Measurements from ENCODE around the gene TBC1D10B.

DNA sequence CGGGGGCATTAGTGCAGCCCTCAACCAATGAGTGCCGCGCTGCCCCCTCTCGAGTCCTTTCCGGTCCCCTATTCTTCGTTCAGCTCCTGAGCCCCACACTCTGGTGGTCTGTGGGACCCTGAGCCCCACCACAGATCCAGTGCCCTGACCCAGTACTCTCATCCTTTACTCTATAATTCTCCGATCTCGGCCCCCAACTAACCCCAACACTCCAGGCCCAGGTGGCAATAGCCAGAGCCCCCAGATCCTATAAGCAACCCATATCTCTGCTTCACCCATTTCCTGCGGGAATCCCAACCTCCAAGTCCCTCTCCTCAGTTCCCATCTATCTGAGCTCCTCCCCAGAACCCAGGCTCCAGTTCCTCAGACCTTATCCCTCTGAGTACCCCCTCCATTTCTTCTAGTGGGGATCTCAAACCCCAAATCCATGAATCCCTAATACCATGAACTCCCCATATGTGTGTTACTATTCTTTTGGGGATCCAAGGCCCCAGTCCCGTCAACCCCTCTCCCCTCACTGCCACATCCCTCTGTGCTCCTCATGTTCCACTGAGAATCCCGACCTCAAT lies 1.0 kb upstream of the TBC1D10B start:
- TF ChIP-seq, protein P1, sequence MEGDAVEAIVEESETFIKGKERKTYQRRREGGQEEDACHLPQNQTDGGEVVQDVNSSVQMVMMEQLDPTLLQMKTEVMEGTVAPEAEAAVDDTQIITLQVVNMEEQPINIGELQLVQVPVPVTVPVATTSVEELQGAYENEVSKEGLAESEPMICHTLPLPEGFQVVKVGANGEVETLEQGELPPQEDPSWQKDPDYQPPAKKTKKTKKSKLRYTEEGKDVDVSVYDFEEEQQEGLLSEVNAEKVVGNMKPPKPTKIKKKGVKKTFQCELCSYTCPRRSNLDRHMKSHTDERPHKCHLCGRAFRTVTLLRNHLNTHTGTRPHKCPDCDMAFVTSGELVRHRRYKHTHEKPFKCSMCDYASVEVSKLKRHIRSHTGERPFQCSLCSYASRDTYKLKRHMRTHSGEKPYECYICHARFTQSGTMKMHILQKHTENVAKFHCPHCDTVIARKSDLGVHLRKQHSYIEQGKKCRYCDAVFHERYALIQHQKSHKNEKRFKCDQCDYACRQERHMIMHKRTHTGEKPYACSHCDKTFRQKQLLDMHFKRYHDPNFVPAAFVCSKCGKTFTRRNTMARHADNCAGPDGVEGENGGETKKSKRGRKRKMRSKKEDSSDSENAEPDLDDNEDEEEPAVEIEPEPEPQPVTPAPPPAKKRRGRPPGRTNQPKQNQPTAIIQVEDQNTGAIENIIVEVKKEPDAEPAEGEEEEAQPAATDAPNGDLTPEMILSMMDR (conservative IDR thresholded peaks at IDR 0.05 in 1 of 2, IDR thresholded peaks at IDR 0.05 in 1 of 2; ENCODE audit: extremely low read depth in 1 of 2, insufficient read depth in 1 of 2, low read depth in 1 of 2, low read length in 2 of 2): no peak
- no peak for TF ChIP-seq EZH2 (IDR thresholded peaks at IDR 0.05; ENCODE audit: borderline replicate concordance, low read length)
